C1 segment of cervical spinal cord (tissue), 14 donors: Measurements from ENCODE around the gene USP36.
"Not testable (repeated sequence)": the region's sequence is repeated elsewhere in the genome, so short reads cannot be mapped to it uniquely, and the experiment has no call there.

ENCODE experiments used
- DNase-seq, 14 donors: peaks; one replicate each; lab custom pipeline; 2025; lab: John Stamatoyannopoulos, UW

The USP36 gene

GRCh38 chr17:78840780-78841611 lies at the start of gene USP36:
Gene USP36 (minus strand): TSS chr17:78840814. CDS start chr17:78836363, 4,451 bp downstream.
- peak; percentile 87 to 99 (median 98) for DNase-seq

GRCh38 chr17:78890096-78890495 lies 49.5 kb upstream of the USP36 start:
- not testable (repeated sequence) for DNase-seq

GRCh38 chr17:78889531-78889930 lies 48.9 kb upstream of the USP36 start:
- no peak for DNase-seq

- no peak for DNase-seq
Observed at GRCh38 chr17:78888941-78889518, 48.4 kb upstream of the USP36 start.

- DNase-seq: no peak
Observed at GRCh38 chr17:78886954-78887353, 46.3 kb upstream of the USP36 start.

- no peak for DNase-seq
Observed at GRCh38 chr17:78885956-78886355, 45.3 kb upstream of the USP36 start.

- DNase-seq: no peak
Observed at GRCh38 chr17:78884876-78885667, 44.5 kb upstream of the USP36 start.

GRCh38 chr17:78884148-78884825 lies 43.7 kb upstream of the USP36 start:
- DNase-seq: peak in 12 of 14 donors; percentile 35 to 85 (median 74)

GRCh38 chr17:78883533-78884131 lies 43.0 kb upstream of the USP36 start:
- DNase-seq: peak in 13 of 14 donors; percentile 69 to 92 (median 83)

GRCh38 chr17:78883089-78883532 lies 42.5 kb upstream of the USP36 start:
- DNase-seq: peak in 5 of 14 donors; percentile 49 to 83 (median 69)

- peak in 1 of 14 donors; percentile 40 for DNase-seq
Observed at GRCh38 chr17:78882540-78883088, 42.0 kb upstream of the USP36 start.

GRCh38 chr17:78879635-78880186 lies 39.1 kb upstream of the USP36 start:
- DNase-seq: peak in 5 of 14 donors; percentile 27 to 60 (median 28)

GRCh38 chr17:78878871-78879527 lies 38.4 kb upstream of the USP36 start:
- peak in 1 of 14 donors; percentile 44 for DNase-seq

GRCh38 chr17:78878261-78878660 lies 37.6 kb upstream of the USP36 start:
- DNase-seq: no peak

GRCh38 chr17:78876954-78877517 lies 36.4 kb upstream of the USP36 start:
- peak in 1 of 14 donors; percentile 31 for DNase-seq

GRCh38 chr17:78876094-78876597 lies 35.5 kb upstream of the USP36 start:
- no peak for DNase-seq

- DNase-seq: peak in 3 of 14 donors; percentile 24 to 66 (median 26)
Observed at GRCh38 chr17:78875363-78876093, 34.9 kb upstream of the USP36 start.
